D721Med (cell line): Measurements from ENCODE around the gene NFKBIL1.
A peak's percentile ranks its signal among the peaks of the same experiment; 100 is the strongest.

Source experiments
- DNase-seq: peaks from one replicate; pipeline ENCODE4 v3.0.0; 2011; ENCODE audit warnings: low spot score; ENCODE audit not compliant: insufficient read length
- FAIRE-seq: peaks from 2 replicates; lab custom pipeline; 2011; peaks lifted over from hg19 to GRCh38; lab: Jason Lieb, UNC
- CTCF ChIP-seq: IDR thresholded peaks from 2 replicates; pipeline ENCODE4 v1.5.1; 2012; ENCODE audit warnings: mild to moderate bottlenecking, control low read depth; ENCODE audit not compliant: insufficient read depth; ENCODE audit errors: missing control alignments

The NFKBIL1 gene

GRCh38 chr6:31579119-31579505 is 31.7 kb downstream of the NFKBIL1 start:
- FAIRE-seq = no peak
- no peak for TF ChIP-seq CTCF
- DNase-seq = no peak

- FAIRE-seq = no peak
- DNase-seq = no peak
- no peak for TF ChIP-seq CTCF
These were observed 32.4 kb downstream of the NFKBIL1 start for GRCh38 chr6:31579546-31580437.

- DNase-seq (no peak), FAIRE-seq (no peak)
- TF ChIP-seq CTCF = no peak
These were observed 33.0 kb downstream of the NFKBIL1 start for GRCh38 chr6:31580438-31580740.

GRCh38 chr6:31580807-31581433 is 33.5 kb downstream of the NFKBIL1 start:
- FAIRE-seq = no peak
- peak; percentile 84 for TF ChIP-seq CTCF
- peak; percentile 86 for DNase-seq

DNA sequence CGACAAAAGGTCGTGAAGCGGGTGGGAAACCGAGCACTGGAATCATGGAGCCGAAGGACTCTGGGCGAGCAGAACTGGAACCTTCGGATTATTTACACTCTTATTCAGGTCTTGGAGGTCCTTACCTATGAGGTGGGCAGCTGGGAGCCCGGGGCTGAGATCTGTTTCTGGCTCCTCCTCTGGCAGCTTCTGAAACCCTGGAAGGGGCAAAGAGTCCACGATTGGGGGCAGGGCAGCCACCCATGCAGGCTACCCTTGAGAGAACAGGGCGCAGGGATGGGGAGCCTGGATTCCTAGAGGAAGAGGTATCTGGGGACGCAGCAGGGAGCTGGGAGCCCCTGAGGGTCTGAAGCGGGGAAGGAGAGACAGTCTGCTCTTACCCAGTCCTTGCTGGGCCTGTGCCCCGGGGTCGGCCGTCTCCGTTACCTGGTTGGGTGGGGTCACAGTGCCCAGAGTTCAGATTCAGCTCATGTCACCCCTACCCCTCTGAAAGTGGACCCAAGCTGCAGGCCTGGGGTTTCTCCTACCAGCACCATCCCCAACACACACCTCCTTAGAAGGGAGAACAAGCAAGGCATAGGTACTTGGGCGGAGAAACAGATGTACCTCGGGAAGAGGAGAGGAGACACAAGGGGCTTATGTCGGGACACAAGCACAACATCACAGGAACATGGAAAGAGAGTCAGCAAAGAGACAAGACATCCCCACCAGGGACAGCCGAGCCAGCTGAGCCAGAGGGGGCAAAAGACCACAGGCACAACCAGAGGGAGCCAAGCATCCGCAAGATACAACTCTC is 34.2 kb downstream of the NFKBIL1 start:
- TF ChIP-seq CTCF = no peak
- DNase-seq (no peak), FAIRE-seq (no peak)

- no peak for TF ChIP-seq CTCF
- FAIRE-seq = no peak
- no peak for DNase-seq
These were observed 34.8 kb downstream of the NFKBIL1 start, which contains the start of gene LTB for GRCh38 chr6:31582230-31582643. LTB (minus strand) TSS chr6:31582424; CDS start chr6:31582417, 7 bp downstream.
